GM21786 (cell line): Measurements from ENCODE around the gene GNAO1.

Source experiments
- ATAC-seq: cut with Tn5 transposase; IDR thresholded peaks from one replicate; pipeline ENCODE4 v1.9.1; 2021; ENCODE audit not compliant: unreplicated experiment

The GNAO1 gene

DNA sequence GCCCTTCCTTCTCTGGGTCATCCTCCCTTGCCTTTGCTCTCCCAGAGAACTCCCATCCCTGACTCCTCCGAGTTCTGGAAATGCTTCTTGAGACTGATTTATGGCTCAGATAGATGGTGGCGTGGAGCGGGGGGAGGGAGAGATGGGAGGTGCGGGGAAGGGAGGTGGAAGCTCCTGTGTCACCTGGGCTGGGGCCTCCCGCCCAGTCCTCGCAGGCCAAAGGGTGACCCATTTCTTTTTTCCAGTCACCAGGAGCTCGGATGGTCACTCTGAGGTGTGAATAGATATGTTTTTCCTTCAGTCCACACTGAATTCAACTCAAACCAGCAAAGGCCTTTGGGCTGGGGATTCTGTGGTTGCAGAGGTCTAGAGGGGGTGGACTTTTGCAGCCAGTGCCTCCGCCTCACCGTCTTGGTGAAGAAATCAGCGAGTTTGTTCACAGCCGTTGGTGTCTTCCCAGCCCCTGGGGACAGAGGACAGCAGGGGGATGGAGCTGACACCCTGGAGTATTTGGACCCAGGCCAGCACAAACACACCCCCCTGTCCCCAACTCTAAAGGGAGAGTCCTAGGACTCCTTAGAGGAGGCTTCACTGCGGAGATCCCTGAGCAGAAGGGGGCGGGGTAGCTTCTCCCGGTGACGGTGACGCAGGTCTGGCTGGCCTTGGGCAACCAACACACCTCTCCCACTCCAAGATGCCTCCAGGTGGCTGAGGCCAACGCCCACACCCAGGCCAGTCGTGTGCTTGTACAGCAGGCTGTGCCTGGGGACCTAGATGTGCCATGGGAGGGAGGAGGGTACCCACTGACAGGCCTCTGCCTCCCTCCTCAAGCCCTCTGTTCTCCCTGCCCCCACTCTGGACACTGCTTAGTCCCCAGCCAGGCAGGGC, 153.5 kb downstream of the GNAO1 start:
- no peak for ATAC-seq

DNA sequence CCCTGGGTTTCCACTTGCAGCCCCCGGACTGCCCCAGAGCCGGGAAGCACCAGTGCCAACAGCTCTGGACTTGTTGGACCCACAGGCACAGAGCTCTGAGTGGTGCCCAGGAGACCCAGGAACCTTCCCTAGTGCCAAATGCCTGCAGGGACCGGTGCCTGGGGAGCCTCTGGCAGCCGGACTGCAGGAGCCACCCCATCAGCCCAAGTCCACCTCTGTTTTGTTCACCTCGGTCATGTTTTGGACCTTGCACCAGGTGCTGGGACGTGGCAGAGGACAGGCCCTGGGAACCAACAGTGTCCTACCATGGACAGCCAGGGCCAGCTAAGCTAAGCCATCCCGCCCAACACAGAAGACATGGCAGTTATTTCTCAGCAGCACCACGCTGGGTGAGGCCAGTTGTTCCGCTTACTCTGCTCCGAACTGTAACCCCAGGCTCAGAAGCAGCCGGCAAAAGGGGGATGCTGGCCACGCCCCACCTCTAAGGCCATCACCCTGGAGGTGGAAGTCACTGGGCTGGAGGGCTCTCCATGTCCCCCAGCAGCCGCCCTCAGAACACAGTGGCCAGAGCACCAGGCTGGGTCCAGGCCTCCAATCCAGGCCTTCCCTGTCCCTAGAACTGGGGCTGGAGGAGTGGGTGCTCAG, 154.2 kb downstream of the GNAO1 start:
- no peak for ATAC-seq

DNA sequence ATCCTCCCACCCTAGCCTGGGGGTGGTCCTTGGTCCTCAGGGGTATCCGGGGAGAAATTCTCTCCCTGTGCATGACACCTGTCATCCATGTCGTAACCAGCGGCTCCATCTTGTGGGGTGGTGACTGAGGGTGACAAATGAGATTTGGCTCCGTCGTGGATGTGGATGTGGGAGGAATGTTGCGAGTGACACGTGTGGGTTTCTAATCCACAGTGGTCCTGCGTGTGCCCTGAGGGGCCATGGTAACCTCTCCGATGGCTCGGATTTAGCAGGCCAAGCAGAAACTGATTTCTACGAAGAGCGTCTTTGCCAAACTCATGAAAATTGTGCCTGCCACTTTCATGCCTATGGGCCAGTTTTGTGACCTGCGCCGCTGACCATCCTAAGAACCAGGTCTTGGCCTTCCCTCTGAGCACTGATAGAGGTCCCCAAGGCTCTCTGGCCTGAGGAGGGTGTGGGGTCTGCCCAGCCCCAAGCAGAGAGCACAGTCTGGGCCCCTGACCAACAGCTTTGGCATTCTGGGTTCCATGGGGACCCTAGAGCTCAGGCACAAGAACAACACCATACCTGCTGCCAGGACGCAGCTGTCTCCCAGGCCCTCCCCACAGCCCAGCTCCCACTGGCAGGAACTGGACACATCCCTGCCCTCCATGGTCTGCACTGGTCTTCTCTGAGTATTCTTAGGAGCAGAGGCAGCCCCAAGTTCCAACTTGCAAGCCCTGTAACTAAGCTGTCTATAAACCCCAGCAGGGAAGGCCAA, 155.0 kb downstream of the GNAO1 start:
- ATAC-seq, result no peak

DNA sequence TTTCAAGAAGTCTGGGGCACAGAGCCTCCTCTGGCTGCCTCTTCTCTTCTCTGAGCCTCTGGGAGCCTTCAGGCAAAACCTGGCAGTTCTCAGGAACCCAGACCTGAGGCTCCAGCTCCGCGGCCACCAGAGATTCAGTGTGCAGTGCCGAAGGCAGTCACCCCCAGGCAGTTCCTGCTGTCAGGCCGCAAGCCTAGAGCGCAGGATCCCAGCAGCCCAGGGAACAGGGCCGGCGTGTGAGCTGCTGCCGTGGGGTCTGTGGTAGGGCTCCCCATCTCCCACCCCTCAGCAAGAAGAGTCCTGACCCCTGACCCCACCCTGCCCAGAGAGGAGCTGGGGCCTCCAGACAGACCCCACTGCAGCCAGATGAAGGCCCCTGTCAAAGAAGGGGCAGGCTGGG, 155.9 kb downstream of the GNAO1 start:
- no peak for ATAC-seq

DNA sequence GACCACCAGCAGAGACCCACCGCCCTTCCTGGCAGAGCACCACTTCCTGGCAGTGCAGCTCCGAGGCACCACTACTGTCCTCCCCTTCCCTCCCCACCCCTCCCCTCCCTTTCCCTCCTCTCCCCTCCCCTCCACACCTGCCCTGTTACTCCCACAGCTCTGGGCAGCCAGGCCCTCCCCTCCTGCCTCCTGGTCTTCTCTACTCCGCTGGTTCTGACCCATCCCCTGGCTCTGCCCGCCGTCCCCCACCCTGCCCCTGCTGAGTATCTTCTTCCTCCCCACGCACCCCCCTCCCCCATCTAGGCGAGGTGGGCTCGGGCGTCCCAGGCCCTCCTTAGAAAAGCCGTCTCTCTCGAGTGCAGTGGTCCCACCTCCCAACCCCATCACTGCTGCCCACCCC, 156.4 kb downstream of the GNAO1 start:
- no peak for ATAC-seq

DNA sequence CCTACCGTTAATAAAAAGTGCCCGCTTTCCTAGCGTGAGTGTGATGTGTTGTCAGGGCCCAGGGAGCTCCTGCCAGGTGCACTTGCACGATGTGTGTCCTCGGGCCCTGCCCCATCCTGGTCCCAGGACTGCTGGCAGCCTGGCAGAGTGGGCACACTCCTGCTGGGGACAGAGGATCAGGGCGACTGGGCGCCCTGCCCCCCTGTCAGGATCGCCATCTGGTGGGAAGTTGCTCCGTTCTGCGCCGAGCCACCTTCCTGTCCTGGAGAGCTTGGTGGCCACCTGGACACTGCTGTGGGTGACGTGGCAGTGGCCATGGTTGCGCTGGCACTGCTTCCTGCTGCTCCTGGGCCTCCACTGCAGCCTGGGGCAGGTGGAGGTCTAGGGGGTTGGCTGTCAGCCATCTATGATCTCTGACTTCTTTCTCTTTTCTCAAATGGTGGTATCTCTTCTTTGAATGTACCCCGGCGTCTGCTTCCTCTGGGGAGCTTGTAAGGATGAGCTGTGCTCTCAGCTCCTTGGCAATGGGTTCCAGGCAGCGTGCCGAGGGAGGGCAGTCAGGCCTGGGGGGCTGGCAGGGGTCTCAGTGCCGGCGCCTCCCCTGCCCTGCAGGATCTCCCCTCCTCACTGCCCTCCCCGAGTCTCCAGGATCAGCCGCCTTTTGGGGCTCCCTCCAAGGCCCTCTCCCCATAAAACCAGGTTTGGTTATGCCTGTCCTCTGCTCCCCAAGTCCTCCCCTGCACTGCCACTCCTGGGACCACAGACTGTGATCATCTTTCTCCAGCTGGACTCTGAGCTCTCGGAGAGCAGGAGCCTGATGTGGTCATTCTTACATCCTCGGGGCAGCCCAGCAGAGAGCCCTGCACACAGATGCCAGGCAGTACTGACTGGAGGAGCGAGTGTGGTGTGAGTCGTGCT, 157.1 kb downstream of the GNAO1 start:
- no peak for ATAC-seq

DNA sequence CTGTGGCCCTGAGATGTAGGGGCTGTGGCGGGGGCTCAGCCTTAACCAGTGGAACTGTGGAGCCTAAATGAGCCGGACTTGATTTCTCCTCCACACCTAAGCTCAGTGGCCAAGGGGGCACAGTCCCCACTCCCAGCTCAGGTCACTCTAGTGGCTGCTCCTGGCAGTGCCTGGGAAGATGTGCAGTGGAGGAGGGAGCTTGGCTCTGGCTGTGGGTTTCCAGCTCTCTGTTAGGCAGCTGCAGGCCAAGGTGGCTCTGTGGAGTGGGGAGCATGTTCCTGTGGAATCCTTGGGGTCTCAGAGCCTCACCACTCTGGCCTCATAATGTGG, 157.8 kb downstream of the GNAO1 start:
- no peak for ATAC-seq

DNA sequence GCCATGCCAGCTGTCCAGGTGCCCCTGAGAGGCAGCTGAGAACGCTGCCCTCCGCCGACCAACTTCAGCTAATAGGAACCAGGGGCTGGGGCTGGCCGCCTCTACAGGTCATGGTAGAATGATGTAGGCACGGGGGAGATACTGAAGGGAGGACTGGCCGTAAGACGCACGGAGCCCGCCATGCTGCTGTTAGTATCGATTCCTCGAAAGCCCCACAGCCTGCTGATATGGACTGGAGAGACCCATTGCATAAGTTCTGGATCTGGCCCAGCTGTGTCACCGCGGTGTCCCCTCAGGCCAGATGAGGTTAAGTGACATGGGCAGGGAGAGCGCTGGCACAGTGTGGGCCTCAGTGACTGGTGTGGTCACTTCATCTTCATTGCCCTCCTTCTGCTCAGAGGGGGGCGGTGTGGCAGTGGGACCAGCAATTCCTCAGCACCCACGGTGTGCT, 158.4 kb downstream of the GNAO1 start:
- ATAC-seq, result no peak

DNA sequence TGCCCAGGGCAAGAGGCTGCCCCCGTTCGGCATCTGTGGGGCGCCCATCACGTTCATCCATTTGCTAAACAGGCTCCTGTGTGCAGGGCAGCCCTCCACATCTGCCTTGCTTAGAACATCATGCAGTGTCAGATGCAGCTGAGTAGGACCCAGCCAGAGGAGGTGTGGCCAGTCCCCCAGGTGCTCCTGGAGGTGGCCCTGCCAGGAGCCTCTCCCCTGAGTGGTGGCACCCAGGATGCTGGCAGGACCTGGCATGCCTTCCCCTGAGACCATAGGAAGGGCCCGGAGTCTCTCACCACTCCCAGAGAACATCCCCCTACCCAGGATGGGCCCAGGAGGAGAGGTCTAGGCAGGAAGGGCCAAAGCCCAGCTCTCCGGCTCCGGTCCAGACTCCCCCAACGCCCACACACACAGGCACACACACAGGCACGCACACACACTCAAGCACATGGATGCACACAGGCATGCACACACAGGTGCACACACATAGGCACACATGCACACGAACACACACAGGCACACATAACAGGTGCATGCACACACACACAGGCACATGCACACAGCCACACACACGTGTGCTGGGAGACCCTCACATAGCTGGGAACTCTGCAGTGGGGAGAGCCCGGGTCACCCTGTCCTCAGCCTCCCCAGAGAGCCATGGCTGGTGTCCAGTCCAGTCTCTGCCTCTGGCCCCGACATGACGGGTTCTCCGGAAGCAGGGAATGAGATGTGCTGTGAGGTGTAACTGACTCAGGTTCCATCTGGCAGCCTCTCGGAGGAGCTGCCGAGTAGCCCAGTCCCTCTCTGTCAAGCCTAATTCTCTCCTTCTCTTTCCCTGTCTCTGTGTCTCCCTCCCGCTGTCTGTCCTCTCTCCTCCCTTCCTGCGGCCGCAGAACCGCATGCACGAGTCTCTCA, 159.5 kb downstream of the GNAO1 start:
- no peak for ATAC-seq

DNA sequence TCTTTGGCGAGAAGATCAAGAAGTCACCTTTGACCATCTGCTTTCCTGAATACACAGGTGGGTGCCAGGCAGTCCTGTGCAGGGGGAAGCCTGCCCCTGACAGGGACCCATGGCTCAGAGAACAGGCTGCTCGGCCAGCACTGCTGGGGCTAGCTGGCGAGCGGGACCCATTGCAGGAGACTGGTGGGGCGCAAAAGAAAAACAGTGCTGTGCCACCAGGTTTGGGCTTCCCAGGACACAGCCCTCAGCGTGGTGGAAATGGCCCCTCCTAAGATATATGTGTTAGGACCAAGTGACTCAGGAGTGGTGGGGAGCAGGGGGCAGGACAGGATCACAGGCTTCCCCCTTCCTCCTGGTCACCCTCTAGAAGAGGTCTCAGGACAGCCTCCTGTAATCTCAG, 160.2 kb downstream of the GNAO1 start:
- ATAC-seq, result no peak

DNA sequence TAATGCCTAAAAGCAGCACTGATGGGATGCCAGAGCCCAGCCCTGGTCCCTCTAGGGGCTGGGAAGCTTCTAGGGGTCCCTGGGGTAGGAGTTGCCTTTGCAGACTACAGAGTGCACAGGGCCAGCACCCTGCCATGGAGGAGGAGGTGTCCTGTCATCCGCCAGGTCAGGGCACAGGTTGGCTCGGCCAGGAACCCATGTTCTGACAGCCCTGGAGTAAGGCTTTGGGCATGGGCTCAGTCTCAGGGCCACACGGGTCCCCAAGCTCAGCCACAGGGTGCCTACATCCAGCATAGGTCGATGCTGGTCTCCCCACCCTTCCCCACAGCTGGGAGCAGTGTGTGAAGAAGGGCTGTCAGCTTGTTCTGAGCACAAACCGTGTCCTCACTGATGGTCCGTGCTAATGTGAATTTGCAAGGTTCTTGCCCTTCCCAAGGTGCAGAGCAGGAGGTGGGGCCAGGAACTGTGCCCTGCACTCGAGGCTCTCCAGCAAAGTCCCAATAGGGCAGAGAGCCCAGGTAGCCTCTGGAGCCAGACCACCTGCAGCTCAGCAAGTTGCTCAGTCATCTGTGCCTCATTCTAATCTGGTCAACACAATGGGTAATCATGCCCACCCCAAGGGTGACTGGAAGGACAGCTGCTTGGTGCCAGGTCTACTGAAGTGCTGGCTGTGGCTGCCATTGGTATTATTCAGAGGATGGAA, 161.2 kb downstream of the GNAO1 start:
- ATAC-seq, result no peak

DNA sequence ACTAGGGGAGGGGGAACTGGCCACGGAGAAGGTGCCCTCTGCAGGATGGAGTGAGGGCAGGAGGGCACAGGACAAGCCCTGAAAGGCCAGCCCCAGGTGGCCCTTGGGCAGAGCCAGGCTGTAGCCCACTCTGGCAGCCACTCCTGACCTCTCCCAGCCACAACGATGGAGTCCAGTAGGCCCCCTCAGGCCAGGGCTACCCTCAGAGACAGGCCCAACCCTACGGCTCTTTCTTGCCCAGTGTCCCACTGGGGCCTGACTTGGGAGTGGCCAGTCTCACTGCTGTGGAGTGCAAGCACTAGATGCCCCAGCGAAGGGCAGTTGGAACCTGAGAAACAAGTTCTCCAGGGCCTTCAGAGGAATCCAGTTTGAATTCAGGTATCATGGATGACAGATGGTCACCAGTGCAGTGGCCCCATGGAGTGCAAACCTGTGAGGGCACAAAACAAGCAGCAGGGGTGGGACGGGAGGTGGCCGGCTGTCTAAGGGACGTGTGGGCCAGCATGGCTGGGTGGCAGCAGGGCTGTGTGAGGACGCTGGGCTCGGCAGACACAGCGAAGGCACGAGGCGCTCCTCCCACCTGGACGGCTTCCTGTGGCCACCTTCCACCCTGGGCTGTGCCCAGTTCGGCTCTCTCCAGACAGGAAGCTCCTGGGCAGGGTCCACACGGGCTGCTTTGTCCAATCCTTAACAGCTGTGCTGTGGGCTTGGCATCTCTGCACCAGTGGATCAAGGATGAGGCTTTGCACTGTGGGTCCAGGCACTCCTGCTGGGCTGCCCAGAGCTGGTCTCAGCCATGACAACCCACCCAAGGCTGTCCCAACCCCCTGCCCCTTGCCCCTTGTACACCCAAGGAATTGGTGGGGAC, 162.0 kb downstream of the GNAO1 start:
- no peak for ATAC-seq

DNA sequence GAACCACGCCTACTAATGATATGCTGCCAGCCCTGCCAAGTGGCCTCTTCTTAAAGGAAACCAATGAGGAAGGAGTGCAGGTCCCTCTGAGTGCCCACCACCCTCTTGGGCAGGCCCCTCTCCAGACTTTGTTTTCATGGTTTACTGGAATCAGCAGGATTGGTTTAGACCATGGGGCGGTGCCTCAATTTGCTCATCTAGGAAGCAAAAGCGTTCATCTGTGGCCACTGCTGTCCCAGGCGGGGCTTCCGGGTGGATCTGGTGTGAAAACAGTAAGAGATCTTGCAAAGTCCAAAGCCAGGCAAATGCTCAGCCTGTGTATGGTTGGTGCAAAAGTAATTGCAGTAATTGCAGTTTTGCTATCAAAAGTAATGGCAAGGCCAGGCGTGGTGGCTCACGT, 162.7 kb downstream of the GNAO1 start:
- no peak for ATAC-seq

DNA sequence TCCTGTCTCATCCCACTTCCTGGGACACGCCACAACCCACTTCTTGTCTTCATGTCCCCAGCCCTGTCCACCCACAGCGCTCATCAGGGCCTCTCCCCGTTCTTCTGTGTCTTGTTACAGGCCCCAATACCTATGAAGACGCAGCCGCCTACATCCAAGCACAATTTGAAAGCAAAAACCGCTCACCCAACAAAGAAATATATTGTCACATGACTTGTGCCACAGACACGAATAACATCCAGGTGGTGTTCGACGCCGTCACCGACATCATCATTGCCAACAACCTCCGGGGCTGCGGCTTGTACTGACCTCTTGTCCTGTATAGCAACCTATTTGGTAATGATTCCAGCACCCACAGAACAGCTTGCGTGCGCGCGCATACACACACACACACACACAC, 163.5 kb downstream of the GNAO1 start:
- no peak for ATAC-seq

DNA sequence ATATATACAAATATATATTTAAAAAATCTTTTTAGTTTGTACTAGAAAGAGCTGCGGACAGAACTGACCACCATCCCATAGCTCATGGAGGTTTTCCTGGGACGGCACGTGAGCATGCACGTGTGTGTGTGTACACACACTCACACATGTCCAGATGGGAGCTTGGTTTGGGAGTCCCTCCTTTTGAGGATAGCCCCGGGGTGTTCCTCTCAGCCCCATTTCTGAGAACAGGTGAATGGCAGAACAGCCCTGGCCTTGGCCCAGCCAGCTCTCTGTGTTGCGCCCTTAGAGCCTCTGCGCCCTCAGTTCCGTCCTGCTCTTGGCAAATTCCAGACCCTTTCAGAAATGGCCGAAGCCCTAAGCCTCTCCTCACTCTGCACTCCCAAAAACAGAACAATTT, 163.9 kb downstream of the GNAO1 start:
- ATAC-seq, result no peak

DNA sequence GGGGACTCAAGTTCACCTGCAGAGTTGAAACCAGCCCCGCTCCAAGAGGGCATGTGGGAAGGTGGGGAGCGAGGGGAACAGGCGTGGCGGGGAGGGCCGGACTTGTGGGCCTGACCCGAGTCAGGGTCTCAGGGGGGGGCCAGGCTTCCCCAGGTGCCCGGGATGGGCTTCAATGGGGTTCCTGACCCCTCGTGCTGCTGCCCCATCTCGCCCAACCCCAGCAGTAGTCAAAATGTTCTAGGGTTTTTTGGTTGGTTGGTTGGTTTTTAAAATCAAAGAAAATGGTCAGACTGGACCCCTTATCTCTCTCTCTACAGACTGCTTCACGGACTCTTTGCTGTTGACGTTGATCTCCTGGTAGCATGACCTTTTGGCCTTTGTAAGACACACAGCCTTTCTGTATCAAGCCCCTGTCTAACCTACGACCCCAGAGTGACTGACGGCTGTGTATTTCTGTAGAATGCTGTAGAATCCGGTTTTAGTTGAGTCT, 164.5 kb downstream of the GNAO1 start:
- no peak for ATAC-seq

DNA sequence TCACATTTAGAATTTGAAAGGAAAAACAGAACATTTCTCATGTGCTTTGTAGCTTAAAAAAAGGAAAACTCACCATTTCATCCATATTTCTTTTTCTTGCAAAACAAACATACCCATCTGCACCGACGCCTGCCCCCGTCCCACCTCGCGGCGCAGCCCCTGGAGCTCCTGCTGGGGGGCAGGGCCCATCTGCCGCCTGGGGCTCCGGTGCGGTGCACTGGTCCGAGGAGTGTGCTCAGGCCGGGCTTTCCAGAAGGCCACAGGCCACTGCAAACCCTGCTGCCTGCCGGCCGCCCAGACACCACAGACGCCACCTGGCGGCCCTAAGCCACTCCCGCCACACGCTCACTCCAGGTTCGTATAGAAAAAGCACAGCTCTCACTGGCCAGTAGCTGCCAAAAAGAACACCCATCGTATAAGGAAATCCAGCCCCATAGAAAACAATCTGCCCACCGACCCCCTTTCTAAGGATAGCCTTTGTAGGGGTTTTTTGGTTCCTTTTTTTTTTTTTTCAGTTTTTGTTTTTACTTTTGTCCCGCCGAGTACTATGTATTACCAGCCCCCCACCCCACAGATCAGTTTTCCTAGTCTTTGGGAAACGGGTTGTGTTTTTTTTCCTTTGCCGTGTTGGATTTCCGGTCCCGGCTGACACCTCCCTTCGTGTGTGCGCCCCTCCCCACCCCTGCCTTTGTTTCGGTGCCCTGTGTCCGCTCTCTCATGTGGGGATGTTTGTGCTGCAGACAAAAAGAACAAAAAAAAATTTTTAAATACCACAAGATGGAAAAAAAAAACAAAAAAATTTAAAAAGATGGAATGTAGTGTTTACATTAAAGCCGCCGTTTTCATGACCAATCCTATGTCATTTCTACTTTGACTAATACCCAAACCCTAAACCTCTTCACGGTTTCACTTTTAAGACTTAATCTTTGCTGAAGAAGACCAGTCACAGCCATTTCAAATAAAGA, 165.3 kb downstream of the GNAO1 start:
- ATAC-seq, result peak; percentile 93
